Ishikawa (cell line): ENCODE measurements around the gene ANKRD34C.

ENCODE experiments used
- CEBPB ChIP-seq: IDR thresholded peaks from 2 replicates; pipeline ENCODE4 v1.6.1; 2012
- CREB1 ChIP-seq: IDR thresholded peaks from 2 replicates; pipeline ENCODE4 v1.6.1; 2012; ENCODE audit warnings: low read depth
- EGR1 ChIP-seq: IDR thresholded peaks from 2 replicates; pipeline ENCODE4 v1.6.1; 2012
- EP300 ChIP-seq: IDR thresholded peaks from 2 replicates; pipeline ENCODE4 v1.6.1; 2012; ENCODE audit warnings: borderline replicate concordance
- FOXM1 ChIP-seq: IDR thresholded peaks from 2 replicates; pipeline ENCODE4 v1.6.1; 2012; ENCODE audit warnings: low read depth, borderline replicate concordance
- NFIC ChIP-seq: IDR thresholded peaks from 2 replicates; pipeline ENCODE4 v1.6.1; 2012
- RAD21 ChIP-seq: IDR thresholded peaks from 2 replicates; pipeline ENCODE4 v1.6.1; 2012; ENCODE audit warnings: low read depth
- TAF1 ChIP-seq: IDR thresholded peaks from 2 replicates; pipeline ENCODE4 v1.6.1; 2012; ENCODE audit warnings: low read depth, mild to moderate bottlenecking
- TCF12 ChIP-seq: IDR thresholded peaks from 2 replicates; pipeline ENCODE4 v1.6.1; 2012; ENCODE audit warnings: low read depth
- TEAD4 ChIP-seq: IDR thresholded peaks from 2 replicates; pipeline ENCODE4 v1.6.1; 2012
- YY1 ChIP-seq: IDR thresholded peaks from 2 replicates; pipeline ENCODE4 v1.6.1; 2012; ENCODE audit warnings: low read depth
- ZBTB7A ChIP-seq: IDR thresholded peaks from 2 replicates; pipeline ENCODE4 v1.6.1; 2012; ENCODE audit warnings: low read depth
- TF ChIP-seq, protein P1 (sequence below): IDR thresholded peaks from 2 replicates; pipeline ENCODE4 v1.6.1; 2012
- TF ChIP-seq, protein P2 (sequence below): IDR thresholded peaks from 2 replicates; pipeline ENCODE4 v1.6.1; 2012; ENCODE audit warnings: low read depth, mild to moderate bottlenecking
- TF ChIP-seq, protein P3 (sequence below): IDR thresholded peaks from 2 replicates; pipeline ENCODE4 v1.6.1; 2012

The ANKRD34C gene

DNA sequence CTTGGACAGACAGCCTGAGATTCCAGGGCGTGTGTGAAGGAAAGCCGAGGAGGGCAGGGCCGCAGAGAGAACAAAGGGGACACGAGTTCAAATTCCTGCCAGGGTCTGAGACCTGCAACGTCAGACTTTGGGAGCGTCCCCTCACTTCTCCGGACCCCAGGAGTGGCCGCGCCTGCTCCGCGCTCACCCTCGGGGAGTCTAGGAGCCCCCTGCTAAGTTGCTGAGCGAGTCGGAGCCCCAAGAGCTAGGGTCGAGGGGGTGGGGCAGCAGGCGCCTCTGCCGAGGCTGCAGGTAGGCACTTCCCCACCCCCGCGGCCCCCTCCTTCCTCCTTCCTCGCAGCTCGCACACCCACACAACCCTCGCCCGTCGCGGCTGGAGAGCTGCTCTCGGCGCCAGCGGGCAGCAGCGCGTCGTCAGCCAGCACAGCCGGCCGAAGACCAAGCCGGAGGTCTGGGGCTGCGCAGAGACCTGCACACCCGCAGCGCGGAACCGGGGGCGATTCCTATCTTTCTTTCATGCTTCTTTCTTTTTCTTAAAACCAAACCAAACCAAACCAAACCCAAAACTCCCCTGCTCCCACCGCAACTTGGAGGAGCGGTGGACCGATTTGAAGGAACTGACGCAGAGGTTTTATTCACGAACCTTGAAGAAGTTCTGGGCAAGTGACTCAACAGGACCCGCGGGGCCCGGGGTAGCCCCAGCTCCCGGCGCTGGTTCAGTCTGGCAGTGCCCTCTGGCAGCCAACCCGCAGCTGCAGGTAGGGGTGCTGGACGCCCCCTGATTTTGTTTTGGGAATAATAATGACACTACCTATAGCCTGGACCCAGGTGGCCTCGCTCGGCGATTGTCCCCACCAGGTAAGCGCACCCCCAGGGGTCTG, at the start of gene ANKRD34C:
TSS of gene ANKRD34C (plus strand) at position 352 of the 881 bp plus-strand sequence. CDS start 10,563 bp downstream, outside the sequence.
- TF ChIP-seq CREB1 = no peak
- TF ChIP-seq YY1 = no peak
- no peak for TF ChIP-seq ZBTB7A

DNA sequence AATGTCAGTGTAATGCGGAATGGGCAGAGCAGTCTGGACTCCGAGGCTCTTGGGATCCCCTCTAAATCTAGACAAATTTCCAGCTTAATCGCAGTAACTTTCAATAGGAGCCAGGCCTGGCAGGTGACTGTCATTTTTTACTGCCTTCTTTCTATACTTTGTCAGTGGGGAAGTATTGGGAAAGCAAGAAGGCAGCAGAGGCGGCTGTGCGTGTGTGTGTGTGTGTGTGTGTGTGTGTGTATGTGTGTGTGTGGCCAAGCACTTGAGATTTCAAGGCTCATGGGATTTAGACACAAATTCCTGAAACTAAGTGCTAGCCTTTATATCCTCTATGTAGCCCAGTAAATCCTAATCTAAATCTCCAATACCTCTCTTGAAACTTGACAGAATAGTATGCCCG, 49.3 kb upstream of the ANKRD34C start:
- TF ChIP-seq, protein P1, sequence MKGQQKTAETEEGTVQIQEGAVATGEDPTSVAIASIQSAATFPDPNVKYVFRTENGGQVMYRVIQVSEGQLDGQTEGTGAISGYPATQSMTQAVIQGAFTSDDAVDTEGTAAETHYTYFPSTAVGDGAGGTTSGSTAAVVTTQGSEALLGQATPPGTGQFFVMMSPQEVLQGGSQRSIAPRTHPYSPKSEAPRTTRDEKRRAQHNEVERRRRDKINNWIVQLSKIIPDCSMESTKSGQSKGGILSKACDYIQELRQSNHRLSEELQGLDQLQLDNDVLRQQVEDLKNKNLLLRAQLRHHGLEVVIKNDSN = no peak
- TF ChIP-seq CREB1 (no peak), NFIC (no peak), ZBTB7A (no peak), TCF12 (no peak), CEBPB (no peak), EGR1 (no peak)

DNA sequence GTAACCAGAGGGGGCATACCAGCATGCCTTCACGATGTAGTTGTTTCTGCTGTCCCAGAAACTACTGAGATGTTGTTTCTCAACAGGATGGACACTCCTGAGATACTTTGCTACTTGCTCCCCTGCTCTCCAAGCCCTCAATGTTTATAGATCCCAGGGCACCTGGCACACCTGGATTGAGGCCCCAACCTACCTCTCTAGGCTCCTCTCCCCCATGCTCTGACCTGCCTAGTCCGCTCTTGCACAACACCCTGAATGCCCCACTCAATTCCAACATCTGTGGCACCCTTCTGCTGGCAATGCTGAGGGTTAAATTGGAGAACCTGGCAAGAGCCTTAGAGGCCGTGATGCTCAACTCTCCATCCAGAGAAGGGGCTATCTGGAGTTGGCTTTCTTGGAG, 42.5 kb upstream of the ANKRD34C start:
- TF ChIP-seq, protein P2, sequence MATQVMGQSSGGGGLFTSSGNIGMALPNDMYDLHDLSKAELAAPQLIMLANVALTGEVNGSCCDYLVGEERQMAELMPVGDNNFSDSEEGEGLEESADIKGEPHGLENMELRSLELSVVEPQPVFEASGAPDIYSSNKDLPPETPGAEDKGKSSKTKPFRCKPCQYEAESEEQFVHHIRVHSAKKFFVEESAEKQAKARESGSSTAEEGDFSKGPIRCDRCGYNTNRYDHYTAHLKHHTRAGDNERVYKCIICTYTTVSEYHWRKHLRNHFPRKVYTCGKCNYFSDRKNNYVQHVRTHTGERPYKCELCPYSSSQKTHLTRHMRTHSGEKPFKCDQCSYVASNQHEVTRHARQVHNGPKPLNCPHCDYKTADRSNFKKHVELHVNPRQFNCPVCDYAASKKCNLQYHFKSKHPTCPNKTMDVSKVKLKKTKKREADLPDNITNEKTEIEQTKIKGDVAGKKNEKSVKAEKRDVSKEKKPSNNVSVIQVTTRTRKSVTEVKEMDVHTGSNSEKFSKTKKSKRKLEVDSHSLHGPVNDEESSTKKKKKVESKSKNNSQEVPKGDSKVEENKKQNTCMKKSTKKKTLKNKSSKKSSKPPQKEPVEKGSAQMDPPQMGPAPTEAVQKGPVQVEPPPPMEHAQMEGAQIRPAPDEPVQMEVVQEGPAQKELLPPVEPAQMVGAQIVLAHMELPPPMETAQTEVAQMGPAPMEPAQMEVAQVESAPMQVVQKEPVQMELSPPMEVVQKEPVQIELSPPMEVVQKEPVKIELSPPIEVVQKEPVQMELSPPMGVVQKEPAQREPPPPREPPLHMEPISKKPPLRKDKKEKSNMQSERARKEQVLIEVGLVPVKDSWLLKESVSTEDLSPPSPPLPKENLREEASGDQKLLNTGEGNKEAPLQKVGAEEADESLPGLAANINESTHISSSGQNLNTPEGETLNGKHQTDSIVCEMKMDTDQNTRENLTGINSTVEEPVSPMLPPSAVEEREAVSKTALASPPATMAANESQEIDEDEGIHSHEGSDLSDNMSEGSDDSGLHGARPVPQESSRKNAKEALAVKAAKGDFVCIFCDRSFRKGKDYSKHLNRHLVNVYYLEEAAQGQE = no peak
- TF ChIP-seq FOXM1 (no peak), CREB1 (no peak), ZBTB7A (no peak), TAF1 (no peak), EP300 (no peak), EGR1 (no peak), YY1 (no peak), TCF12 (no peak), CEBPB (no peak), TEAD4 (no peak), RAD21 (no peak), NFIC (no peak)
- TF ChIP-seq, protein P1 = no peak
- TF ChIP-seq, protein P3, sequence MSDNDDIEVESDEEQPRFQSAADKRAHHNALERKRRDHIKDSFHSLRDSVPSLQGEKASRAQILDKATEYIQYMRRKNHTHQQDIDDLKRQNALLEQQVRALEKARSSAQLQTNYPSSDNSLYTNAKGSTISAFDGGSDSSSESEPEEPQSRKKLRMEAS = no peak

DNA sequence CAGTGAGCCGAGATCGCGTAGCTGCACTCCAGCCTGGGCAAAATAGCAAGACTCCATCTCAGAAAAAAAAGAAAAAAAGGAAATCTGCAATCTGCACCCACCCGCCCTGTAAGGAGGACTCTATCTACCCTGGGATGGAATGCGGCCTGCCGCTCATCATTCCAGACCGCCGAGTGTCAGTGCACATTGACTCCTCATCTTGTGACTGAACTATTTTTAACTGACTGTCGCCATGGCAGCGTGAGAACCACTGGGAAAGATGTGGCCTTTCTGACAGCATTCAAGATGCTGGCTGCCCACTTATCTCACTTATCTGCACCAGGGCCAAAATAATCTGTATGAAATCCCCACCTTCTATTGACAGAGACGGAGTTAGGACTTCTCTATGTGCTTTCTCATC, 38.8 kb upstream of the ANKRD34C start:
- TF ChIP-seq ZBTB7A (no peak), EGR1 (no peak), FOXM1 (no peak), CEBPB (no peak), EP300 (no peak), CREB1 (no peak), NFIC (no peak), TEAD4 (no peak), YY1 (no peak), TAF1 (no peak), RAD21 (no peak)
- TF ChIP-seq, protein P1 = no peak
- TF ChIP-seq, protein P2 = no peak

DNA sequence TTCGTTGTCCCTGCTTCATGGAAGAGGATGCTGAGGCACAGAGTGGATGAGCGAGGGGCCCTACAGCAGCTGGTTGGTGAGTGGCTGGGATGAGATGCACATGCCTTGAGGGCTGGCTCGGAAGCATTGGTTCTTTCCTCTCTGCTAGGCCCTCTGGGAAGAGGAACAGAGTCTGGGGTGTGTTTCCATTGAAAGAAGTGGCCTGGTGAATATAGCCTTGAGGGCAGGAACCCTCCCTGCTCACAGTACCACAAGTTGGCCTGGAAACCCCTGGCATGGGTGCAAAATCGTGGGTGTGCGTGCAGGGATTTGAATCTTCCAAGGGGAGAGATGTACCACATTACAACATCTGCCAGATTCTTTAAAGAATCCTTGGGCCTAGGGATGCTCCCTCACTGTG, 37.6 kb upstream of the ANKRD34C start:
- TF ChIP-seq NFIC (no peak), ZBTB7A (no peak), TEAD4 (no peak), TAF1 (no peak), FOXM1 (no peak), TCF12 (no peak), EP300 (no peak), RAD21 (no peak), CREB1 (no peak), EGR1 (no peak), YY1 (no peak), CEBPB (no peak)
- TF ChIP-seq, protein P2 = no peak
- TF ChIP-seq, protein P3 = no peak
- TF ChIP-seq, protein P1 = no peak
